Vagina (tissue), 2 donors: ENCODE measurements around the gene CSMD2.

Source experiments
- POLR2A ChIP-seq, 2 donors: fragments of 450-650 bp; IDR thresholded peaks; one replicate each; pipeline ENCODE4 v1.6.1; 2017; ENCODE audit warnings: antibody characterized with exemption in 2 of 2, mild to moderate bottlenecking in 2 of 2, moderate library complexity in 2 of 2
- POLR2AphosphoS5 ChIP-seq, 2 donors: sonication (generic); formaldehyde crosslinking; IDR thresholded peaks; one replicate each; pipeline ENCODE4 v1.9.0; 2017; ENCODE audit warnings: antibody characterized with exemption in 2 of 2, mild to moderate bottlenecking in 2 of 2, low read depth in 1 of 2; ENCODE audit not compliant: insufficient read depth in 1 of 2
- TF ChIP-seq, protein P1 (sequence below), 3 experiments: fragments of 450-650 bp in 2 of 3; fragments of 200-600 bp in 1 of 3; sonication (generic) in 1 of 3; IDR thresholded peaks; one replicate each; pipeline ENCODE4 v1.5.1; 2017 to 2019; ENCODE audit warnings: antibody characterized with exemption in 3 of 3, mild to moderate bottlenecking in 2 of 3, moderate library complexity in 2 of 3

DNA sequence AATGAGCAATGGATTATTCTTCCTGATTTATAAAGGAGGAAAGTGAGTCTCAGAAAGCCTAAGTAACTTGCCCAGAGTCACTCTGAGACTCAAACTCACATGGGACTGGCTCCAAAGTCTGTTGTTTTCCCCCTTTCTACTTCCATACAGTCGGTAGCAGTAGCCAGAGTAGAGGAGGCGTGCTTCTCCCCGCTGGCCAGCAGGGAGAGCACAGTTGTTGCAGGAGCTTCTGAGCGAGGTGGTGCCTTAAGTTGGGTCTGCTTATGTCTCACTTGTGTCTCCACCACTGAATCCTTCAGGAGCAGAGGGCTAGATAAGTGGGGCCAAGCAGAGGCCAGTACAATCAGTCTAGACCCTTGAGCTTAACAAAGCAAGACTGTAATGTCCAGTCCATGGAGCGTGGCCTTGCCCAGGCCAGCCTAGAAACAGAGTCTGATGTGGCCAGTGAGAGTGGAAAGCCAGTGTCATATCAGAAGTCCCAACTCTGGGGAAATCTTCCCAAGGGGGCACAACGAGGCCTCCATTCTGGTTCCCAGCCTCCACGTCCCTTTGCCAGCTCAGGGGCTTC, 510.7 kb downstream of the CSMD2 start:
- TF ChIP-seq, protein P1, sequence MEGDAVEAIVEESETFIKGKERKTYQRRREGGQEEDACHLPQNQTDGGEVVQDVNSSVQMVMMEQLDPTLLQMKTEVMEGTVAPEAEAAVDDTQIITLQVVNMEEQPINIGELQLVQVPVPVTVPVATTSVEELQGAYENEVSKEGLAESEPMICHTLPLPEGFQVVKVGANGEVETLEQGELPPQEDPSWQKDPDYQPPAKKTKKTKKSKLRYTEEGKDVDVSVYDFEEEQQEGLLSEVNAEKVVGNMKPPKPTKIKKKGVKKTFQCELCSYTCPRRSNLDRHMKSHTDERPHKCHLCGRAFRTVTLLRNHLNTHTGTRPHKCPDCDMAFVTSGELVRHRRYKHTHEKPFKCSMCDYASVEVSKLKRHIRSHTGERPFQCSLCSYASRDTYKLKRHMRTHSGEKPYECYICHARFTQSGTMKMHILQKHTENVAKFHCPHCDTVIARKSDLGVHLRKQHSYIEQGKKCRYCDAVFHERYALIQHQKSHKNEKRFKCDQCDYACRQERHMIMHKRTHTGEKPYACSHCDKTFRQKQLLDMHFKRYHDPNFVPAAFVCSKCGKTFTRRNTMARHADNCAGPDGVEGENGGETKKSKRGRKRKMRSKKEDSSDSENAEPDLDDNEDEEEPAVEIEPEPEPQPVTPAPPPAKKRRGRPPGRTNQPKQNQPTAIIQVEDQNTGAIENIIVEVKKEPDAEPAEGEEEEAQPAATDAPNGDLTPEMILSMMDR (IDR thresholded peaks at IDR 0.05), result no peak
- TF ChIP-seq POLR2AphosphoS5 (IDR thresholded peaks at IDR 0.05; ENCODE audit: insufficient read depth in 1 of 2, low read depth in 1 of 2) (no peak), POLR2A (IDR thresholded peaks at IDR 0.05) (no peak)
